Gastroesophageal sphincter (tissue), 3 donors: ENCODE measurements around the gene TRAM2.
A peak's percentile ranks its signal among the peaks of the same experiment; 100 is the strongest.

Source experiments
- CTCF ChIP-seq, 4 experiments: fragments of 200-600 bp in 2 of 4; fragments of 450-650 bp in 2 of 4; sonication (generic) in 1 of 4; IDR thresholded peaks; one replicate each; pipeline ENCODE4 v1.5.1; 2017 to 2019; ENCODE audit warnings: antibody characterized with exemption in 4 of 4, mild to moderate bottlenecking in 2 of 4, moderate library complexity in 2 of 4
- EP300 ChIP-seq: sonication (generic); formaldehyde crosslinking; IDR thresholded peaks from one replicate; pipeline ENCODE4 v1.6.1; 2017; ENCODE audit warnings: antibody characterized with exemption, mild to moderate bottlenecking
- POLR2A ChIP-seq, 2 donors: fragments of 450-650 bp; IDR thresholded peaks; one replicate each; pipeline ENCODE4 v1.6.1; 2017; ENCODE audit warnings: antibody characterized with exemption in 2 of 2, mild to moderate bottlenecking in 2 of 2, moderate library complexity in 1 of 2
- POLR2AphosphoS5 ChIP-seq: sonication (generic); formaldehyde crosslinking; IDR thresholded peaks from one replicate; pipeline ENCODE4 v1.6.1; 2017; ENCODE audit warnings: antibody characterized with exemption

GRCh38 chr6:52522151-52522626, 54.7 kb downstream of the TRAM2 start:
- TF ChIP-seq CTCF (IDR thresholded peaks at IDR 0.05) (no peak), POLR2A (IDR thresholded peaks at IDR 0.05) (no peak), EP300 (no peak), POLR2AphosphoS5 (peak; percentile 66)
